Duodenal mucosa (tissue), 2 donors: ENCODE results near the gene OR2G6.
"Not testable (repeated sequence)": the region's sequence is repeated elsewhere in the genome, so short reads cannot be mapped to it uniquely, and the experiment has no call there.

Experiments used
- H3K27ac ChIP-seq: one replicate; pipeline ENCODE4 v1.7.0; 2013; ENCODE audit warnings: low read depth, low read length
- H3K27me3 ChIP-seq, 2 donors: one replicate each; pipeline ENCODE4 v1.7.0; 2013; ENCODE audit warnings: low read length in 2 of 2, control low read depth in 1 of 2; ENCODE audit not compliant: insufficient read depth in 2 of 2, control insufficient read depth in 1 of 2
- H3K36me3 ChIP-seq, 2 donors: one replicate each; pipeline ENCODE4 v1.7.0; 2013; ENCODE audit warnings: low read length in 2 of 2, control low read depth in 1 of 2; ENCODE audit not compliant: insufficient read depth in 2 of 2, control insufficient read depth in 1 of 2
- H3K4me1 ChIP-seq, 2 donors: one replicate each; pipeline ENCODE4 v1.7.0; 2013; ENCODE audit warnings: low read length in 2 of 2, control low read depth in 1 of 2; ENCODE audit not compliant: insufficient read depth in 2 of 2, control insufficient read depth in 1 of 2
- H3K4me3 ChIP-seq, 2 donors: one replicate each; pipeline ENCODE4 v1.7.0; 2013; ENCODE audit warnings: low read length in 2 of 2, low read depth in 1 of 2
- H3K9ac ChIP-seq, 2 donors: one replicate each; pipeline ENCODE4 v1.7.0; 2013; ENCODE audit warnings: low read length in 2 of 2, low read depth in 1 of 2
- H3K9me3 ChIP-seq, 2 donors: one replicate each; pipeline ENCODE4 v1.7.0; 2013; ENCODE audit warnings: low read length in 2 of 2, control low read depth in 1 of 2; ENCODE audit not compliant: control insufficient read depth in 1 of 2

The OR2G6 gene

DNA sequence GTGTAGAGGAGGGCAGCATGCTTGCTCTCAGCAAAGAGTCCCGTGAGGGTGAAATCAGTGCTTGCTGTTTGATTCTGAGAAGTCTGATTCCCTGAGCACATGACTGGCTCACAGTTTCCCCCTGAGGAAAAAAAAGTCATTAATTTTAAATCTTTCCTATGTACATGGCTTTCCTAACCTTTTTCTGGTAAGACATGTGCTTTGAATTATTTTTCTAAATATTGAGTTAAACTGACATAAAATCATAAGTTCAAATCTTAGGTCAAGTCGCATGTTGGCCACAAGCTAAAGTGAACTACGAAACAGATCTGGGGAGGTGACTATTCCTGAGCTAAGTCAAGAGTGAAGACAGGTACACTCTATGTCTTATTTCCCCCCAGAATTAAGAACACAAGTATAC lies 66.8 kb downstream of the OR2G6 start, which contains the start of gene OR2T34:
Gene OR2T34 (minus strand): TSS at position 101 of the 400 bp plus-strand sequence. CDS start 0 bp downstream, at position 101.
- not testable (repeated sequence) for H3K36me3 ChIP-seq, H3K27me3 ChIP-seq, H3K4me1 ChIP-seq, H3K4me3 ChIP-seq, H3K27ac ChIP-seq, H3K9ac ChIP-seq, H3K9me3 ChIP-seq

DNA sequence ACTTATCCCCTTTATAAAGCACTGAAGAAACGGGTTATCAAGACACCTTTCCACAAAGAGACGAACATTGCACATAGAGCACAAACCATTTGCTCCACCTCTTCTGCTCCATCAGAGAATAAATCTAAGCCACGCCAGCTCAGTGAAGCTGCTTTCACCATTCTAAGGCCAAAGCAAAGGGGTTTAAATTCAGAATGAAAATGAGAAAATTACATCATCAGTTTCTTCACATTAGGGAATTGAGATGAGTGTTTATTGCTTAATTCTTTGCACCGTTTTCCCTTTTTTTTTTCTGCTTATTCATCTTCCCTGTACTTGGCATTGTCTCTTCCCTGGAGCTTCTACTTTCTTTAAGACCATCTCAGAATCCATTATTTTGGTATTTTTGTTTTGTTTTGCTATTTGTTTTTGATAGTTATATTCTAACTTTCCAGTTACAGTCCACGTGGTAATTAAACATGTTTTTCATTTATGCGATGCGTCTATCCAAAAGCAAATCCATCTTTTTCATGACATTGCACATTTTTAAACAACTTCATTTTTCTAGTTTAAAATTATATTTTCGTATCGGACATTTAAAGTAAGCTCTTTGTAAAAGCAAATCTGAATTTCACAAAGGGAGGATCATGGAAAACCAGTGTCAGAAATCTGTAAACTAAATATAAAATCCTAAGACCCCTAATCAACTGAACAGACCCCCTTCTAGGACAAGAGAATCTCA lies 68.5 kb downstream of the OR2G6 start:
- Histone ChIP-seq H3K36me3 (no peaks in the 10 kb centered on the region), H3K4me3 (no peak overlapping the region), H3K9me3 (no peaks in the 10 kb centered on the region), H3K9ac (no peak overlapping the region), H3K4me1 (no peaks in the 10 kb centered on the region), H3K27me3 (no peaks in the 10 kb centered on the region), H3K27ac (no peak overlapping the region)
